Sigmoid colon (tissue), 3 donors: Measurements from ENCODE around the gene CDH1.

ENCODE experiments used
- CTCF ChIP-seq, 4 experiments: fragments of 450-650 bp in 3 of 4; fragments of 200-600 bp in 1 of 4; IDR thresholded peaks; one replicate each; pipeline ENCODE4 v1.5.1; 2016 to 2019; ENCODE audit warnings: antibody characterized with exemption in 4 of 4, mild to moderate bottlenecking in 3 of 4, moderate library complexity in 2 of 4
- POLR2A ChIP-seq, 2 donors: fragments of 450-650 bp; IDR thresholded peaks; one replicate each; pipeline ENCODE4 v1.6.1; 2016; ENCODE audit warnings: antibody characterized with exemption in 2 of 2, mild to moderate bottlenecking in 2 of 2, moderate library complexity in 2 of 2

GRCh38 chr16:68778551-68779231 lies 41.6 kb downstream of the CDH1 start:
- TF ChIP-seq CTCF (IDR thresholded peaks at IDR 0.05) (no peak), POLR2A (IDR thresholded peaks at IDR 0.05) (no peak)
